ENCODE results near the gene DYNC2LI1.

Gene DYNC2LI1

GRCh38 chr2:43764086-43764705, 9.6 kb upstream of the DYNC2LI1 start:
- no peak for DNase-seq

- no peak for DNase-seq
Observed at GRCh38 chr2:43766006-43766405, 7.8 kb upstream of the DYNC2LI1 start.

DNA sequence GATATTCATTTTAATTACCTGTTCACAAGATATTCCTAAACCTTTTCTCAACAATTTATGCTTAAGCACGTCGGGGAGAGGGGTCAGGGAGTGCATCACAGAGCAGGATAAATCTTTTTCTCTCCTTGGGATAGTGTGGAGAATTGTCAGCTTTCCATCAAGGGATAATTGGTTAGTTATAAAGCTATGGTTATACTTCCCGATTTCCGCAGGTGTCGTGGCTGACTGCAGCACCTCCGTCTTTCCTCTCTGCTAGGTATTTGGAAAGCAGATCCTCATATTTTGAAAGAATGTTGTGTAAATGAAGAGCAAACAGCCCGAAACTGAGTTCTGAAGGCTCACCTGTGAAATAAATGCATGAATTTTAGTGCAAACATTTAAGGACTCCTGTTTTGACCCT, 778 bp downstream of the DYNC2LI1 start:
- DNase-seq: no peak

DNA sequence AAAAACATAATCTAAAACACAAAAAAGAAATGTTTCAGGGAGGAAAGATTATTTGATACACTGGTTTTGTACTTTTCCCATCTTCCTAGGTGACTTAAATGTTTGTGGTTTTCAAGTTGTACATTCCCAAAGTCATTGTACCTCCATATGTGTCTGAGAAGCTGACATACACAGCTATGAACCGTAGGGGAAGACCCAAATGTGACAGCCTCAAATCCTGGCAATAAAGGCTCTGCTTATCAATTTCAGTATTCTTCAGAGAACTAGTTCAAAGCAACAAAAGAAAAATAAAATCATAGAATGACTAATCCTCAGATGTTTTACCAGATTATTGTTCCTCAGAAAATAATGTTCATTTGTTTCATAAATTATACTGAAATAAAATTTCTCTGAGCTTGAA, 2.5 kb downstream of the DYNC2LI1 start:
- no peak for DNase-seq

- DNase-seq: no peak
Observed at GRCh38 chr2:43777306-43777926, 3.6 kb downstream of the DYNC2LI1 start.

GRCh38 chr2:43778233-43778632, 4.4 kb downstream of the DYNC2LI1 start:
- no peak for DNase-seq

GRCh38 chr2:43787895-43788294, 14.1 kb downstream of the DYNC2LI1 start:
- DNase-seq: no peak

- no peak for DNase-seq
Observed at GRCh38 chr2:43788646-43789045, 14.8 kb downstream of the DYNC2LI1 start.

GRCh38 chr2:43790147-43790546, 16.3 kb downstream of the DYNC2LI1 start:
- DNase-seq: no peak

GRCh38 chr2:43791035-43791765, 17.4 kb downstream of the DYNC2LI1 start:
- no peak for DNase-seq

DNA sequence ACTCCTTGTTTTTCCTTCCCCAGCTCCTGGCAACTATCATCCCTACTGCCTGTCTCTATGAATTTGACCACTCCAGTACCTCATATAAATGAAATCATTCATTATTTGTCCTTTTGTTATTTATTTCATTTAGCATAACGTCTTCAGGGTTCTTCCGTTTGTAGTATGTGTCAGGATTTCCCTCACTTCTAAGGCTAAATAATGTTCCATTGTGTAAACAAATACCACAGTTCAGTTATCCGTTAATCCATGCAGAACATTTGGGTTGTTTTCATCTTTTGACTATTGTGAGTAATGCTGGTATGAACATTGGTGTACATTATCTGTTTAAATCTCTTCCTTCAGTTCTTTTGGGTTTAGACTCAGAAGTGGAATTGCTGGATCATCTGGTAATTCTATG, 18.8 kb downstream of the DYNC2LI1 start:
- no peak for DNase-seq

GRCh38 chr2:43794956-43795355, 21.1 kb downstream of the DYNC2LI1 start:
- DNase-seq: no peak

- no peak for DNase-seq
Observed at GRCh38 chr2:43796206-43796605, 22.4 kb downstream of the DYNC2LI1 start.

DNA sequence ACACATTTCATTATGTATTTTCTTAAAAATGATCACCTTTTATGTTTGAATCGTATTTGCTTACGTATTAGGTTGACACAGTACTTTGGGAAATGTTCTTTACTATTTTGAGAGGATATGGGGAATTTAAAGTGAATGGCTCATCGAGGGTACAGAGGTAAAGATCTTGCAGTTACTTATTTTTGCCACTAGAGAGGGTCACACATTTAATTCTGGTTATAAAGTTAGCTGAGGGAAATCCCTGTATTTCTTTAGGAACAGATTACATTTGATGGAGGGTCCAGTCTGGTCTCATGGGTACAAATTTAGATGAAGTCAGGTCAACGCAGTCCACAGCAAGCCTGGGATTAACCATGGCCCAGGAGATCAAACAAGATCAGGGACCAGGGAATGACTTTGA, 24.5 kb downstream of the DYNC2LI1 start:
- DNase-seq: no peak

DNA sequence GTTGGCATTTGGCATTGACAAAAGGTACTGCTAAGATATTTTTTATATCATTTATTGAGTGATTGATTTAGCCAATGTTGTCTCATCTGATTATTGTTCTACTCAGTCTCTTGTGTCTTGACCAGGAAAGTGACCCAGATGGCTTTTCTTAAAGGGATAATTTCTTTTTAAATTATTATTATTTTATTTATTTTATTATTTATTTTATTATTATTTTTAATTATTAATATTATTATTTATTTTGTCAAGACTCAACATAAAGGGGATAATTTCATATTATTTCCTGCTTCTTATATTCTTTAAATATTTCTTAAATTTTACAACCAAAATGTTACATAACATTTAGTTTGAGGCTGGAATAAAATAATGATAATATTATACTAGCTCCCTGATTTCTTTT, 27.1 kb downstream of the DYNC2LI1 start:
- no peak for DNase-seq

- DNase-seq: no peak
Observed at GRCh38 chr2:43802135-43802534, 28.3 kb downstream of the DYNC2LI1 start.

- DNase-seq: no peak
Observed at GRCh38 chr2:43803113-43803512, 29.3 kb downstream of the DYNC2LI1 start.

DNA sequence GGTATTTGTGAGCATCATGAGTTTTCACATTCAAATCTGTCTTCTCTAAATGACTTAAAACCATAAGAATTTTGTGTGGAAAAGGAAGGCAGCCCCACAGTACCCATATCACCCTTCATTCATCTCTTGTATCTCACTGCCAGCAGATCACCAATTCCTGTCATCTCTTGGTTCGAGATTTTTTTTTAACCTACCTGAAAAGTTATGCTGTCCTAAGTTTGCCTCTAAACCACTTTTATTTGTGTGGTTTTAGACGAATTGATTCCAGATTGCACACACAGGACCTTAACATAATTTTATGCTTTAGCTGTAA, 32.8 kb downstream of the DYNC2LI1 start:
- DNase-seq: no peak

GRCh38 chr2:43810452-43810851, 36.6 kb downstream of the DYNC2LI1 start:
- DNase-seq: no peak

DNA sequence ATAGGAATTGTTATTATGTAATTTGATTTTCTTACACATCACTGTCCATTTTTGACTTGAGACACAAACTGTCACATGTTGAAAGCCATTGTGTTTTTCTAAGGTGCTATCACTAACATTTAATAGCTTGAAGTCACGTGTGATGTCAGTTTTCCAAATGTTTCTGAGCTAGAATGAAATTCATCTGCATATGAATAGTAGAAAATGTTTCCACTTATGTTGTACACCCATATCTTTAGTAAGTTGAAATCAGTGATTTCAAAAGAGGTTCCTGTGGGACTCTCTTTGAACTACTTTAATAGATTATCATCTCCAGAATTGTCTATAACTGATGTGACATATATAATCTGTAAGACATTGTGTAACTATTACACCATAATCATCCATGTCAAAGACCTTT, 37.0 kb downstream of the DYNC2LI1 start:
- DNase-seq: no peak

DNA sequence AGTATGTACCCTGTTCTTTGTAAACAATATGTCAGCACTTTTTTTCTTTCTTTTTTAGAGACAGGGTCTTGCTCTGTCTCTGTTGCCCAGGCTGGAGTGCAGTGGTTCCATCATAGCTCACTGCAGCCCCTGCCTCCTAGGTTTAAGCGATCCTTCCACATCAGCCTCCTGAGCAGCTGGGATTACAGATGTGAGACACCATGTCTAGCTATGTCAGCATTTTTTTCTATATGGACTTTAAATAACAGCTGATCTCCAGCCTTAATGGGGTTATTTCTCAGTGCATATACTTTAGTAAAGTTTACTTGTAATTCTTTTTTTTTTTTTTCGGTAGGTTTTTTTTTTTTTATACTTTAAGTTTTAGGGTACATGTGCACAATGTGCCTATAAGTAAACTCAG, 38.2 kb downstream of the DYNC2LI1 start:
- DNase-seq: no peak

DNA sequence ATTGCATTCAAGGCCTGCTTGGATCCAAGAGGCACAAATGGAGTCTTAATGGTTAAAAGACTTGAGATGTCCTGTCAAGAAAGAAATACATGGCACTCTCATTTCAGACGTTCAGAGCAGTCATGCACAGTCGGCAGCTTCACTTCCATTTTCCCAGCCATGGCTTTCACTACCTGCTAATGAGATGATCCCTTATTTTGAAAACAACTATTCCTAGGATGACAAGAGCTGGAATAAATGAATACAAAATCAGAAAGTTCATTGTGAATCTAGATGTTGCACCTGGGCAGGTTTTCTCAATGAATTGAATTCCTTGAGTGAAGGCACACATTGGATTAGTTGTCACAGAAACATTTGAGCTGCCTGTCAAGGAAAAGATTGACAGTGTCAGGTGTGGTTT, 39.1 kb downstream of the DYNC2LI1 start:
- no peak for DNase-seq

GRCh38 chr2:43814711-43815110, 40.9 kb downstream of the DYNC2LI1 start:
- DNase-seq: no peak

- DNase-seq: no peak
Observed at GRCh38 chr2:43818761-43819160, 44.9 kb downstream of the DYNC2LI1 start.

Measured in NCI-H1436 treated with DMSO at 0.1 percent for 48 hours (cell line).